Ovary (tissue), 3 donors: Measurements from ENCODE around the gene CCDC88B.

Source experiments
- EP300 ChIP-seq: sonication (generic); formaldehyde crosslinking; IDR thresholded peaks from one replicate; pipeline ENCODE4 v1.6.1; 2017; ENCODE audit warnings: antibody characterized with exemption
- POLR2A ChIP-seq: fragments of 450-650 bp; IDR thresholded peaks from one replicate; pipeline ENCODE4 v1.6.1; 2017; ENCODE audit warnings: antibody characterized with exemption, mild to moderate bottlenecking, moderate library complexity
- TF ChIP-seq, protein P1 (sequence below), 3 donors: fragments of 450-650 bp in 2 of 3; fragments of 200-600 bp in 1 of 3; IDR thresholded peaks; one replicate each; pipeline versions ENCODE4 v1.5.1 to v1.8.0; 2016 to 2022; ENCODE audit warnings: antibody characterized with exemption in 3 of 3, mild to moderate bottlenecking in 1 of 3
- donor health status: DM: no; HTN: no; CAD: no.

GRCh38 chr11:64304032-64304315 lies 36.0 kb upstream of the CCDC88B start:
- TF ChIP-seq, protein P1, sequence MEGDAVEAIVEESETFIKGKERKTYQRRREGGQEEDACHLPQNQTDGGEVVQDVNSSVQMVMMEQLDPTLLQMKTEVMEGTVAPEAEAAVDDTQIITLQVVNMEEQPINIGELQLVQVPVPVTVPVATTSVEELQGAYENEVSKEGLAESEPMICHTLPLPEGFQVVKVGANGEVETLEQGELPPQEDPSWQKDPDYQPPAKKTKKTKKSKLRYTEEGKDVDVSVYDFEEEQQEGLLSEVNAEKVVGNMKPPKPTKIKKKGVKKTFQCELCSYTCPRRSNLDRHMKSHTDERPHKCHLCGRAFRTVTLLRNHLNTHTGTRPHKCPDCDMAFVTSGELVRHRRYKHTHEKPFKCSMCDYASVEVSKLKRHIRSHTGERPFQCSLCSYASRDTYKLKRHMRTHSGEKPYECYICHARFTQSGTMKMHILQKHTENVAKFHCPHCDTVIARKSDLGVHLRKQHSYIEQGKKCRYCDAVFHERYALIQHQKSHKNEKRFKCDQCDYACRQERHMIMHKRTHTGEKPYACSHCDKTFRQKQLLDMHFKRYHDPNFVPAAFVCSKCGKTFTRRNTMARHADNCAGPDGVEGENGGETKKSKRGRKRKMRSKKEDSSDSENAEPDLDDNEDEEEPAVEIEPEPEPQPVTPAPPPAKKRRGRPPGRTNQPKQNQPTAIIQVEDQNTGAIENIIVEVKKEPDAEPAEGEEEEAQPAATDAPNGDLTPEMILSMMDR (IDR thresholded peaks at IDR 0.05), result no peak
- TF ChIP-seq POLR2A (no peak), EP300 (no peak)
